Activated CD4-positive, alpha-beta memory T cell treated with anti-CD3 and anti-CD28 coated beads for 36 hours (primary cell): ENCODE measurements around the gene MTHFD1. TPM values are rescaled to one million over a fixed set of nuclear protein-coding genes. Genes with fewer than 3 reads are reported as not detected.
A peak's percentile ranks its signal among the peaks of the same experiment; 100 is the strongest.

Experiments
- CTCF ChIA-PET: fragments of 350-600 bp; sonication (Branson Sonifier 250); formaldehyde crosslinking; loops from one replicate; lab custom pipeline; 2021; ENCODE audit warnings: antibody characterized with exemption, inconsistent platforms; lab: Charles Lee
- POLR2A ChIA-PET: fragments of 350-600 bp; sonication (Branson Sonifier 250); formaldehyde crosslinking; loops from one replicate; lab custom pipeline; 2021; ENCODE audit warnings: antibody characterized with exemption; lab: Charles Lee
- DNase-seq: peaks from one replicate; pipeline ENCODE4 v3.0.0-alpha.2; 2020
- H3K27ac Mint-ChIP-seq: one replicate; pipeline ENCODE4 v1.8.0; 2021; ENCODE audit warnings: mixed read lengths
- H3K27me3 Mint-ChIP-seq: one replicate; pipeline ENCODE4 v1.8.0; 2021; ENCODE audit warnings: mixed read lengths
- H3K36me3 Mint-ChIP-seq: one replicate; pipeline ENCODE4 v1.8.0; 2021; ENCODE audit warnings: mixed read lengths
- H3K4me1 Mint-ChIP-seq: one replicate; pipeline ENCODE4 v1.8.0; 2021; ENCODE audit warnings: low read depth, mixed read lengths
- H3K4me3 Mint-ChIP-seq: one replicate; pipeline ENCODE4 v1.8.0; 2021; ENCODE audit warnings: mild to moderate bottlenecking, mixed read lengths
- H3K9me3 Mint-ChIP-seq: one replicate; pipeline ENCODE4 v1.8.0; 2021; ENCODE audit warnings: mixed read lengths
- intact Hi-C: fragments of 100-400 bp; cut with micrococcal nuclease; formaldehyde crosslinking; loops from one replicate; pipeline ENCODE4 v1.15.1; 2023
- total RNA-seq, 2 experiments: library from RNA; stranded (reverse); gene quantifications; one replicate each; pipeline ENCODE4 v1.2.3, GENCODE V29; 2021

Gene MTHFD1
- total RNA-seq, 2 experiments from 2014 or later, result 212 to 221 TPM

GRCh38 chr14:64423987-64424386 lies 35.8 kb downstream of the MTHFD1 start:
- intact Hi-C loops, result loop anchor here (2.0 kb wide), 2 partner anchors 51 to 81 kb away; partner anchors contain the start of gene ZBTB1
- peaks cover 25% of the 10 kb centered on the region for H3K4me1 Mint-ChIP-seq
- ChIA-PET POLR2A (interaction anchor here (1.6 to 2.4 kb wide), 4 partner anchors 21 to 89 kb away, joined by 3 to 9 read pairs (median 7); partner anchors contain the start of genes MTHFD1, ZBTB1 and ZBTB25), CTCF (interaction anchor here (0.5 to 4.2 kb wide), 9 partner anchors 9 to 87 kb away, joined by 3 to 14 read pairs (median 3); no protein-coding TSS in a partner anchor)
- peaks cover 59% of the 10 kb centered on the region for H3K36me3 Mint-ChIP-seq
- H3K9me3 Mint-ChIP-seq, result no peaks in the 10 kb centered on the region
- H3K27ac Mint-ChIP-seq, result peak overlapping the region; percentile 73
- H3K4me3 Mint-ChIP-seq, result no peak overlapping the region
- no peaks in the 10 kb centered on the region for H3K27me3 Mint-ChIP-seq
- peak; percentile 55 for DNase-seq

DNA sequence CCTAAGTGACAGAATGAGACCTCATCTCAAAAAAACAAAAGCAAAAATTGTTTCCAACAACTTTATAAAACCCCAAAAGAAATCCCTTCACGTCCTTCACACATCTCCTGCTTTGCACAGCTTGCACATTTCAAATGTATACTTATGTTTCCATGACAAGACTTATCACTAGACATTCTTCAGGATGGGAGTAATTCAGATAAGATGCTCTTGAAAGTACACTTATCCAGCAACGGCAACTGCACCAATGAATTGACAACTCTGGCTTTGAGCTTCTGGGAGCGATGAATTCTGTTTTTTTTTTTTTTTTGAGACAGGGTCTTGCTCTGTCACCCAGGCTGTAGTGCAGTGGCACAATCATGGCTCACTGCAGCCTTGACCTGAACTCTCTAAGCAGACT lies 46.4 kb downstream of the MTHFD1 start:
- no peak overlapping the region for H3K4me3 Mint-ChIP-seq
- H3K27me3 Mint-ChIP-seq, result no peaks in the 10 kb centered on the region
- no peaks in the 10 kb centered on the region for H3K9me3 Mint-ChIP-seq
- no peak for DNase-seq
- H3K27ac Mint-ChIP-seq, result no peak overlapping the region
- intact Hi-C loops, result no loop called here
- H3K4me1 Mint-ChIP-seq, result peaks cover 13% of the 10 kb centered on the region
- H3K36me3 Mint-ChIP-seq, result peaks cover 66% of the 10 kb centered on the region
- ChIA-PET CTCF (interaction anchor here (0.9 to 1.9 kb wide), 3 partner anchors 10 to 44 kb away, joined by 3 to 12 read pairs (median 3); no protein-coding TSS in a partner anchor), POLR2A (no interaction called here)

- intact Hi-C loops, result no loop called here
- Mint-ChIP-seq H3K36me3 (peaks cover 64% of the 10 kb centered on the region), H3K27ac (no peak overlapping the region), H3K9me3 (no peaks in the 10 kb centered on the region), H3K27me3 (no peaks in the 10 kb centered on the region), H3K4me3 (no peak overlapping the region), H3K4me1 (peaks cover 13% of the 10 kb centered on the region)
- no peak for DNase-seq
- CTCF ChIA-PET, result interaction anchor here (1.1 to 3.7 kb wide), 2 partner anchors 8 to 70 kb away, joined by 3 to 20 read pairs; no protein-coding TSS in a partner anchor
- POLR2A ChIA-PET, result no interaction called here
These were observed 50.2 kb downstream of the MTHFD1 start for GRCh38 chr14:64438181-64438841.

DNA sequence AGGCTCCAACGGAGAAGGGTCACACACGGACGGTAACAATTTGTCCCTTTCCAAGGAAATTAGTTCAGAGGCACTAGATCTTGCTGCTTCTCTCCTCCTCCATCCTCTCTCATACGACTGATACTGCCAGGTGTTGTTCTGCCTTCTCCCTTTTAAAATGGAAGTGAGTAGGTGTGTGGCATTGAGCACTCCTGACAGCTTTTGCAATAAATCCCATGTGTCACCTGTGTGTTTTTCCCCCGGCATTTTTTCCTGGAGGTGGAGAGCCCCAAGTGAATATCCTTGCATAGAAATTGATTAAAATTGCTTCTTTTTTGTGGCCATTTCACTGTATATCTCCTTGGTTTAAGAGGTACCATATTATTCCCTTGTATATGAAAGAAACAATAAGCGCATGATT lies 51.0 kb downstream of the MTHFD1 start:
- H3K4me3 Mint-ChIP-seq, result no peak overlapping the region
- intact Hi-C loops, result no loop called here
- H3K4me1 Mint-ChIP-seq, result peaks cover 17% of the 10 kb centered on the region
- H3K27ac Mint-ChIP-seq, result no peak overlapping the region
- H3K36me3 Mint-ChIP-seq, result peaks cover 66% of the 10 kb centered on the region
- DNase-seq, result no peak
- no peaks in the 10 kb centered on the region for H3K9me3 Mint-ChIP-seq
- no peaks in the 10 kb centered on the region for H3K27me3 Mint-ChIP-seq
- CTCF ChIA-PET, result interaction anchor here (3.7 kb wide), 1 partner anchor 9 kb away, joined by 20 read pairs; no protein-coding TSS in a partner anchor
- POLR2A ChIA-PET, result no interaction called here

DNA sequence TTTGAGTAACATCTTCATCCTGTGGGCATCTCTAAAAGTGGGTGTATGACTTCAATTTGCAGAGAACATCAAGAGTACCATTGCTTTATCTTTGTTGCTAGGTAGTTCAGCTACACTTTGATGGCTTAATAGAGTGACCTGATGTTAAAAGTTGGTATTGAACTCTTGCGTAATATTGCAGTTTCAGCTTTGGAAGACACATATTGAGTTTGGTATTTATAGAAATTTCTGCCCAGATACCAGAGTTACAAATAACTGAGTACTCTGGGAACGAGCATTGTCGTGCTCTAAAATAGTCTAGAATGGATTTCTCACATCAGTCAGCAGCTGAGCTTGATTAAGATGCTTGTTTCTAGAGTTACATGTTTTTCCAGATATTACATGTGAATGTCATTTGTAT lies 52.3 kb downstream of the MTHFD1 start:
- H3K9me3 Mint-ChIP-seq, result no peaks in the 10 kb centered on the region
- no peak overlapping the region for H3K4me3 Mint-ChIP-seq
- ChIA-PET CTCF (interaction anchor here (3.7 kb wide), 1 partner anchor 10 kb away, joined by 20 read pairs; no protein-coding TSS in a partner anchor), POLR2A (interaction anchor here (0.6 kb wide), 1 partner anchor 35 kb away, joined by 4 read pairs; no protein-coding TSS in a partner anchor)
- H3K36me3 Mint-ChIP-seq, result peaks cover 67% of the 10 kb centered on the region
- intact Hi-C loops, result no loop called here
- DNase-seq, result no peak
- H3K27ac Mint-ChIP-seq, result no peak overlapping the region
- peaks cover 31% of the 10 kb centered on the region for H3K4me1 Mint-ChIP-seq
- no peaks in the 10 kb centered on the region for H3K27me3 Mint-ChIP-seq

GRCh38 chr14:64442300-64442988 lies 54.3 kb downstream of the MTHFD1 start:
- Mint-ChIP-seq H3K9me3 (no peaks in the 10 kb centered on the region), H3K27me3 (no peaks in the 10 kb centered on the region), H3K4me3 (no peak overlapping the region), H3K27ac (no peak overlapping the region), H3K4me1 (peaks cover 37% of the 10 kb centered on the region), H3K36me3 (peaks cover 56% of the 10 kb centered on the region)
- DNase-seq, result no peak
- intact Hi-C loops, result no loop called here
- CTCF ChIA-PET, result interaction anchor here (3.8 kb wide), 1 partner anchor 13 kb away, joined by 30 read pairs; no protein-coding TSS in a partner anchor
- POLR2A ChIA-PET, result no interaction called here

DNA sequence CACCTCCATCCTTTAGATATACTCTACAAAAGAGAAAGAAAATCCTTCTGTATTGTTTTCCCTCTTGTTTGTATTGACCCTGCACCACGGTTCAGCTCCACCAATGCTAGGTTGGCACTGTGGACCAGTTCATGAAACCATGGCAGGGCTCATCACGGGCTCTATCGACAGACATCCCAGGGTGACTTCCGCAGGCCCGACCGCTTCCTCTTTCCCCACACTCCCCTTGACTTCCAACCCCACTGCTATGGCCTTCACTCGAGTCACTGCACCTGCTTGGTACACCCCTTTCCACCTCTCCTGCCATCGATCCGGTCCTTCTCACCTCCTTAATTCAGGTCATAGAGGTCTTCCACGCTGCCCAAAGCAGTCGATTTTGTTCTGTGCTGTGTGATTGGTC lies 56.0 kb downstream of the MTHFD1 start:
- Mint-ChIP-seq H3K4me3 (no peak overlapping the region), H3K9me3 (no peaks in the 10 kb centered on the region), H3K4me1 (peaks cover 32% of the 10 kb centered on the region), H3K27ac (peak overlapping the region; percentile 92), H3K36me3 (peaks cover 53% of the 10 kb centered on the region), H3K27me3 (no peaks in the 10 kb centered on the region)
- POLR2A ChIA-PET, result interaction anchor here (1.6 kb wide), 1 partner anchor 22 kb away, joined by 4 read pairs; no protein-coding TSS in a partner anchor
- CTCF ChIA-PET, result interaction anchor here (2.6 to 3.8 kb wide), 2 partner anchors 12 to 15 kb away, joined by 12 to 30 read pairs; no protein-coding TSS in a partner anchor
- intact Hi-C loops, result loop anchor here (2.0 kb wide), 1 partner anchor 13 kb away; no protein-coding TSS in a partner anchor
- DNase-seq, result no peak

- Mint-ChIP-seq H3K4me3 (no peak overlapping the region), H3K36me3 (peaks cover 56% of the 10 kb centered on the region), H3K4me1 (peaks cover 35% of the 10 kb centered on the region), H3K9me3 (no peaks in the 10 kb centered on the region), H3K27ac (peak overlapping the region; percentile 92), H3K27me3 (no peaks in the 10 kb centered on the region)
- POLR2A ChIA-PET, result interaction anchor here (1.2 to 1.6 kb wide), 2 partner anchors 21 to 22 kb away, joined by 4 to 6 read pairs; no protein-coding TSS in a partner anchor
- intact Hi-C loops, result loop anchor here (1.0 to 2.0 kb wide), 2 partner anchors 14 to 95 kb away; partner anchors contain the start of gene HSPA2
- CTCF ChIA-PET, result interaction anchor here (0.6 to 3.8 kb wide), 9 partner anchors 13 to 191 kb away, joined by 3 to 30 read pairs (median 3); no protein-coding TSS in a partner anchor
- peak; percentile 71 for DNase-seq
These were observed 57.1 kb downstream of the MTHFD1 start for GRCh38 chr14:64444984-64445845.

GRCh38 chr14:64447876-64448670 lies 59.9 kb downstream of the MTHFD1 start:
- H3K27ac Mint-ChIP-seq, result peak overlapping the region; percentile 42
- POLR2A ChIA-PET, result no interaction called here
- H3K4me3 Mint-ChIP-seq, result no peak overlapping the region

DNA sequence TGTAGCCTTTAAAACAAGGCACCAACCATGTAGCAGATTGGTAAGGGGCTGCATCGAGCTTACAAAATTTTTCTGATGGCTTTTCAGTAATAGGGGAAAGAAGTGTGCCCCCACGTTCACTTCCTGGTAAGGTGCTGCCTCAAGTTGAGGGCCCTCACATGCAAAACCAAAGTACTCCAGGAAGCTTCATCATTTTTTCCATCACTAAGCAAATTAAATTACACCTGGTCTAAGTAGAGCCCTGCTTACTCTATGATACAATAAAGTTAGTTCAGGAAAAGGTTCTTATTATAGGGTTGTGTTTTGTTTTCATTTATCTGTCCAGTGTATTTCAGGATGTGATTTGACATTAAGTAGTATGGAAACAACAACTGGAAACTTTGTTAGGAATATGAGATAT lies 62.1 kb downstream of the MTHFD1 start:
- ChIA-PET CTCF (interaction anchor here (3.8 kb wide), 1 partner anchor 20 kb away, joined by 18 read pairs; no protein-coding TSS in a partner anchor), POLR2A (no interaction called here)
- peak; percentile 23 for DNase-seq
- intact Hi-C loops, result loop anchor here (2.0 kb wide), 1 partner anchor 15 kb away; the partner anchor contains the start of gene AKAP5
- H3K27me3 Mint-ChIP-seq, result no peaks in the 10 kb centered on the region
- peaks cover 24% of the 10 kb centered on the region for H3K4me1 Mint-ChIP-seq
- H3K36me3 Mint-ChIP-seq, result peaks cover 52% of the 10 kb centered on the region
- H3K4me3 Mint-ChIP-seq, result no peak overlapping the region
- H3K9me3 Mint-ChIP-seq, result no peaks in the 10 kb centered on the region
- H3K27ac Mint-ChIP-seq, result peak overlapping the region; percentile 77

More at GRCh38 chr14:64447876-64448670, 59.9 kb downstream of the MTHFD1 start:
- no peak for DNase-seq
- Mint-ChIP-seq H3K27me3 (no peaks in the 10 kb centered on the region), H3K36me3 (peaks cover 53% of the 10 kb centered on the region), H3K4me1 (peaks cover 40% of the 10 kb centered on the region), H3K9me3 (no peaks in the 10 kb centered on the region)
- CTCF ChIA-PET, result interaction anchor here (1.0 to 2.1 kb wide), 3 partner anchors 18 to 104 kb away, joined by 3 to 14 read pairs (median 7); no protein-coding TSS in a partner anchor
- intact Hi-C loops, result no loop called here
